ENCODE measurements around the gene SNX20.

Gene SNX20

GRCh38 chr16:50653633-50654519, 27.2 kb downstream of the SNX20 start:
- no peak for DNase-seq

- DNase-seq: no peak
These were observed 28.2 kb downstream of the SNX20 start for GRCh38 chr16:50652836-50653425.

GRCh38 chr16:50651835-50652438, 29.2 kb downstream of the SNX20 start:
- no peak for DNase-seq

GRCh38 chr16:50646345-50646744, 34.8 kb downstream of the SNX20 start:
- DNase-seq: no peak

- DNase-seq: no peak
These were observed 35.4 kb downstream of the SNX20 start for GRCh38 chr16:50645563-50646220.

- no peak for DNase-seq
These were observed 36.4 kb downstream of the SNX20 start for GRCh38 chr16:50644729-50645128.

- DNase-seq: no peak
These were observed 36.9 kb downstream of the SNX20 start for GRCh38 chr16:50644245-50644644.

GRCh38 chr16:50643192-50643591, 37.9 kb downstream of the SNX20 start:
- DNase-seq: no peak

- DNase-seq: no peak
These were observed 38.8 kb downstream of the SNX20 start for GRCh38 chr16:50642349-50642748.

GRCh38 chr16:50641818-50642187, 39.3 kb downstream of the SNX20 start:
- no peak for DNase-seq

GRCh38 chr16:50640919-50641817, 39.9 kb downstream of the SNX20 start:
- no peak for DNase-seq

- DNase-seq: no peak
These were observed 40.7 kb downstream of the SNX20 start for GRCh38 chr16:50640391-50640790.

GRCh38 chr16:50638816-50639670, 42.1 kb downstream of the SNX20 start:
- DNase-seq: no peak

- no peak for DNase-seq
These were observed 43.2 kb downstream of the SNX20 start for GRCh38 chr16:50637716-50638602.

GRCh38 chr16:50636753-50637374, 44.2 kb downstream of the SNX20 start:
- DNase-seq: no peak

GRCh38 chr16:50635505-50636392, 45.4 kb downstream of the SNX20 start:
- DNase-seq: no peak

GRCh38 chr16:50634947-50635346, 46.2 kb downstream of the SNX20 start:
- DNase-seq: no peak

GRCh38 chr16:50634090-50634489, 47.0 kb downstream of the SNX20 start:
- DNase-seq: no peak

All from NCI-H2081 (cell line).